ENCODE results near the gene CNR1. TPM values are rescaled to one million over a fixed set of nuclear protein-coding genes. Genes with fewer than 3 reads are reported as not detected.

Gene CNR1
- total RNA-seq, 2 donors from 2014 or later, result 6.1 to 14.2 TPM

DNA sequence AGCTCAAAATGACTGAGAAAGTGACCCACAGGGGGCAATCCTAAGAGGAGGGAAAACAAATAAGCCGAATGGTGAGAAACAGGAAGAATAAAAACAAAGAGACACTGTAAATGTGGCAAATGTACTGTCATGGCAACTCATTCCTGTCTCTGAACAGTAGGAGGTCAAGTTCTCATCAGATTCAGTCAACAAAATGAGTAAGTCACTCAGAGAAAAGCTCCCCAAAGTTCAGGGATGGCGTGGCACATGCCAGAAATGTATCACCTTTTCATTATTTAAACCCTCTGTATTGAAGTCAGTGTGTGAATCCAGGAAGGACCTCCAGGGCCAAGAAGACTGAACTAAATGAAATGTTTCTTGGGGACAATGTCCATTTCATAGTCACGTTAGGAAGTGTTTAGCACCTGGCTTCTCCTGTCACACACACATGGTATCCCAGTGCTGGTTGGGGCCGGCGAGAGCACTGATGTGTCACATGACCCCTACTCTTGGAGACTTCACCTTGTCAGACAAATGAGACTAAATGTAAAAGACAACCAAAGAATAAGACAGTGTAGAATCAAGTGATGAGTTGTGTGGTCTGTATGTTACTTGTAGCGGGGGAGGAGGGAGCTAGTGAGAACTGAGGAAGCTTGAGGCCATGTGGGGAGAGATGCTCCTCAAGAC is 20.7 kb downstream of the CNR1 start:
- WGBS, result 88% methylated on average over 6 of the region's 6 CpGs
- no peak for TF ChIP-seq POLR2A (IDR thresholded peaks at IDR 0.05)
- TF ChIP-seq, protein P1, sequence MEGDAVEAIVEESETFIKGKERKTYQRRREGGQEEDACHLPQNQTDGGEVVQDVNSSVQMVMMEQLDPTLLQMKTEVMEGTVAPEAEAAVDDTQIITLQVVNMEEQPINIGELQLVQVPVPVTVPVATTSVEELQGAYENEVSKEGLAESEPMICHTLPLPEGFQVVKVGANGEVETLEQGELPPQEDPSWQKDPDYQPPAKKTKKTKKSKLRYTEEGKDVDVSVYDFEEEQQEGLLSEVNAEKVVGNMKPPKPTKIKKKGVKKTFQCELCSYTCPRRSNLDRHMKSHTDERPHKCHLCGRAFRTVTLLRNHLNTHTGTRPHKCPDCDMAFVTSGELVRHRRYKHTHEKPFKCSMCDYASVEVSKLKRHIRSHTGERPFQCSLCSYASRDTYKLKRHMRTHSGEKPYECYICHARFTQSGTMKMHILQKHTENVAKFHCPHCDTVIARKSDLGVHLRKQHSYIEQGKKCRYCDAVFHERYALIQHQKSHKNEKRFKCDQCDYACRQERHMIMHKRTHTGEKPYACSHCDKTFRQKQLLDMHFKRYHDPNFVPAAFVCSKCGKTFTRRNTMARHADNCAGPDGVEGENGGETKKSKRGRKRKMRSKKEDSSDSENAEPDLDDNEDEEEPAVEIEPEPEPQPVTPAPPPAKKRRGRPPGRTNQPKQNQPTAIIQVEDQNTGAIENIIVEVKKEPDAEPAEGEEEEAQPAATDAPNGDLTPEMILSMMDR (IDR thresholded peaks at IDR 0.05), result no peak
- TF ChIP-seq POLR2AphosphoS5 (IDR thresholded peaks at IDR 0.05), result no peak
- no peaks in the 10 kb centered on the region for H3K4me1 ChIP-seq (replicated peaks)
- intact Hi-C loops (cut with DNase I), result no loop called here
- no peak overlapping the region for H3K4me3 ChIP-seq
- no peak for DNase-seq (ENCODE audit: low spot score)
- no peaks in the 10 kb centered on the region for H3K9me3 ChIP-seq
- H3K36me3 ChIP-seq, result no peaks in the 10 kb centered on the region
- H3K27ac ChIP-seq, result no peak overlapping the region
- H3K27me3 ChIP-seq (replicated peaks; ENCODE audit: insufficient read depth), result no peaks in the 10 kb centered on the region

DNA sequence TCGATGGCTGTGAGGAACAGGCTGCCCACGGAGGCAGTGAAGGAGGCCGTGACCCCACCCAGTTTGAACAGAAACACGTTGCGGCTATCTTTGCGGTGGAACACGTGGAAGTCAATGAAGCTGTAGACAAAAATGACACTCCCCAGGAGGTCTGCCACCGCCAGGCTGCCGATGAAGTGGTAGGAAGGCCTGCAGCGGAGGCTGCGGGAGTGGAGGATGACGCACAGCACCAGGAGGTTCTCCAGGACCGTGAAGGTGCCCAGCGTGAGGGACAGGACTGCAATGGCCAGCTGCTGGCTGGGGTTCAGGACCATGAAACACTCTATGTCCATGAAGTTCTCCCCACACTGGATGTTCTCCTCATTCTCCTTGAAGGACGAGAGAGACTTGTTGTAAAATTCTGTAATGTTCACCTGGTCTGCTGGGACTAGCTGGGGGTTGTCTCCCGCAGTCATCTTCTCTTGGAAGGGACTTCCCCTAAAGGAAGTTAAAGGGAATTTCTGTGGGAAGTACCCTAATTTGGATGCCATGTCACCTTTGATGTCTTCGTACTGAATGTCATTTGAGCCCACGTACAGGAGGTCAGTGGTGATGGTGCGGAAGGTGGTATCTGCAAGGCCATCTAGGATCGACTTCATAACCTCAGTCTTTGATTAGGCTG is 21.4 kb downstream of the CNR1 start:
- H3K36me3 ChIP-seq, result no peaks in the 10 kb centered on the region
- no peak for DNase-seq (ENCODE audit: low spot score)
- H3K4me3 ChIP-seq, result no peak overlapping the region
- intact Hi-C loops (cut with DNase I), result no loop called here
- no peaks in the 10 kb centered on the region for H3K9me3 ChIP-seq
- 94% methylated on average over 20 of the region's 20 CpGs for WGBS
- no peaks in the 10 kb centered on the region for H3K27me3 ChIP-seq (replicated peaks; ENCODE audit: insufficient read depth)
- no peak overlapping the region for H3K27ac ChIP-seq
- TF ChIP-seq POLR2A (IDR thresholded peaks at IDR 0.05) (no peak), POLR2AphosphoS5 (IDR thresholded peaks at IDR 0.05) (no peak)
- TF ChIP-seq, protein P1 (IDR thresholded peaks at IDR 0.05), result no peak
- H3K4me1 ChIP-seq (replicated peaks), result no peaks in the 10 kb centered on the region

DNA sequence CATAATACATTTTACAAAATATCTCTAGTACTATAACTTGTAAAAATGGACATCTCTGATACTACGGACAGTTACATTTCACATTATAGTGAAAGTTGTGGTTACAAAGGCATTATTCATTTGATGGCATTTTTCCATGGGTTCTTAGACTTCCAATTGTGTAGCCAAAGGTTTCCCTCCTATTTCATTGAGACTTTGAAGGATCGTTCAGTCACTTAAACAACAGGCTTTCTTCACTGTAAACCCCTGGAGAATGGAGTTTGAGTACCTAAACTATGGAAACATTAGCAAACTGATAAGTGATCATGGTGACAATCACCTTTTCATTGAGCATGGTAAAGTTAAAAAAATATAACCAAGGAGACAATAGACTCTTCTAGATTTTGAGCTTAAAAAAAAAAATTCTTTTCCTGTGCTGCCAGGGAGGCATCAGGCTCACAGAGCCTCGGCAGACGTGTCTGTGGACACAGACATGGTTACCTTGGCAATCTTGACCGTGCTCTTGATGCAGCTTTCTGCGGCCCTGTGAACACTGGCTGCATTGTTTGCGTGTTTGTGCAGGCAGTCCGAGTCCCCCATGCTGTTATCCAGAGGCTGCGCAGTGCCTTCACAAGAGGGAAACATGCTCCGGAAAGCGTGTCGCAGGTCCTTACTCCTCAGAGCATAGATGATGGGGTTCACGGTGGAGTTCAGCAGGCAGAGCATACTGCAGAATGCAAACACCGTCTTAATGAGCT is 22.6 kb downstream of the CNR1 start:
- Histone ChIP-seq H3K36me3 (no peaks in the 10 kb centered on the region), H3K27me3 (replicated peaks; ENCODE audit: insufficient read depth) (no peaks in the 10 kb centered on the region), H3K4me3 (no peak overlapping the region), H3K27ac (no peak overlapping the region), H3K9me3 (no peaks in the 10 kb centered on the region), H3K4me1 (replicated peaks) (no peaks in the 10 kb centered on the region)
- WGBS, result 66% methylated on average over 14 of the region's 14 CpGs
- TF ChIP-seq, protein P1 (IDR thresholded peaks at IDR 0.05), result no peak
- TF ChIP-seq POLR2AphosphoS5 (IDR thresholded peaks at IDR 0.05) (no peak), POLR2A (IDR thresholded peaks at IDR 0.05) (no peak)
- intact Hi-C loops (cut with DNase I), result no loop called here
- DNase-seq (ENCODE audit: low spot score), result no peak

DNA sequence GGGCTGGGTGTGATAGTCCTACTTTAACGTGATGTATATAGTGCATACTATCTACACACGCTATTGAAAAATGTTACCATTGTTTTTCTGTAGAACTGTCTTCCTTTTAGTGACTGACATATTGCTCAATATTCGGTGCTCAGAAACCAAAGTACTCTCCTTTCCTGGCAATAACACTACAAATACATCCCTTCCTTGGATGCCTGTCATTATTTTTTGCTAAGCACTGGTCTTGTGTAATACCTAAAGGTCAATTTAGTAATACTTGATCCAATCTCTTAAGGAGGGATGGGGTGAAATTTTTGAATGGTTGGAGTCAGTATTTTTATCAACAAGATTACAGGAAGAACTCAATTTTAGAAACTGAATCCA is 23.9 kb downstream of the CNR1 start:
- DNase-seq (ENCODE audit: low spot score), result no peak
- TF ChIP-seq POLR2A (IDR thresholded peaks at IDR 0.05), result no peak
- TF ChIP-seq POLR2AphosphoS5 (IDR thresholded peaks at IDR 0.05), result no peak
- TF ChIP-seq, protein P1 (IDR thresholded peaks at IDR 0.05), result no peak
- H3K36me3 ChIP-seq, result no peaks in the 10 kb centered on the region
- no peaks in the 10 kb centered on the region for H3K27me3 ChIP-seq (replicated peaks; ENCODE audit: insufficient read depth)
- 85% methylated on average over 3 of the region's 3 CpGs for WGBS
- intact Hi-C loops (cut with DNase I), result no loop called here
- H3K4me1 ChIP-seq (replicated peaks), result no peaks in the 10 kb centered on the region
- no peaks in the 10 kb centered on the region for H3K9me3 ChIP-seq
- no peak overlapping the region for H3K4me3 ChIP-seq
- no peak overlapping the region for H3K27ac ChIP-seq
